Upper lobe of right lung (tissue), 1 donor: ENCODE measurements around the gene STMN3. TPM values are rescaled to one million over a fixed set of nuclear protein-coding genes. Genes with fewer than 3 reads are reported as not detected.

Source experiments
- ATAC-seq: fragments of 200-7000 bp; cut with Tn5 transposase; one replicate; pipeline ENCODE4 v1.9.1; 2020; ENCODE audit warnings: mild to moderate bottlenecking, moderate library complexity
- DNase-seq: peaks from one replicate; pipeline ENCODE4 v3.0.0-alpha.2; 2020
- H3K27ac ChIP-seq: fragments of 200-600 bp; one replicate; pipeline ENCODE4 v1.8.0; 2022
- H3K27me3 ChIP-seq: fragments of 200-600 bp; one replicate; pipeline ENCODE4 v1.8.0; 2022; ENCODE audit warnings: mild to moderate bottlenecking
- H3K36me3 ChIP-seq: fragments of 200-600 bp; one replicate; pipeline ENCODE4 v1.8.0; 2022
- H3K4me1 ChIP-seq: fragments of 200-600 bp; one replicate; pipeline ENCODE4 v1.8.0; 2022
- H3K4me3 ChIP-seq: fragments of 200-600 bp; one replicate; pipeline ENCODE4 v1.8.0; 2022; ENCODE audit warnings: mild to moderate bottlenecking
- H3K9me3 ChIP-seq: fragments of 200-600 bp; one replicate; pipeline ENCODE4 v1.8.0; 2022
- CTCF ChIP-seq: fragments of 200-600 bp; IDR thresholded peaks from one replicate; pipeline ENCODE4 v1.8.0; 2022; ENCODE audit warnings: antibody characterized with exemption
- intact Hi-C: fragments of 100-400 bp; cut with DNase I; formaldehyde crosslinking; loops from one replicate; pipeline ENCODE4 v1.11.0; 2022
- total RNA-seq: library from RNA; stranded (reverse); fragmentation: NEBNext Ultra II Directional; extraction: Animal tissue kit (Norgen Biotek cat#: 25700); gene quantifications from one replicate; pipeline ENCODE4 v1.2.1, GENCODE V29; 2021
- donor health status: DM: no; HTN: yes; CAD: no; lungs with severe emphysema.

STMN3 gene
- total RNA-seq, 1 donor from 2014 or later = 12.4 TPM

GRCh38 chr20:63696628-63697356, 43.6 kb upstream of the STMN3 start, which contains the start of gene TNFRSF6B:
TSS of gene TNFRSF6B (plus strand) at chr20:63696652. CDS start at chr20:63696768, 116 bp downstream.
- intact Hi-C loops = no loop called here
- peak within 1 kb of the TSS; percentile 29 for H3K4me3 ChIP-seq
- H3K36me3 ChIP-seq = peaks cover 15% of the 10 kb centered on the region
- peak within 1 kb of the TSS; percentile 42 for H3K27ac ChIP-seq
- TF ChIP-seq CTCF = no peak
- ATAC-seq (no peak), DNase-seq (peak; percentile 65)
- H3K4me1 ChIP-seq = peaks cover 16% of the 10 kb centered on the region
- no peaks in the 10 kb centered on the region for H3K9me3 ChIP-seq
- no peaks in the 10 kb centered on the region for H3K27me3 ChIP-seq

- DNase-seq = peak; percentile 62
- intact Hi-C loops = no loop called here
Observed at GRCh38 chr20:63696306-63696627, 43.0 kb upstream of the STMN3 start.

GRCh38 chr20:63695424-63696305, 42.4 kb upstream of the STMN3 start:
- intact Hi-C loops = no loop called here
- no peaks in the 10 kb centered on the region for H3K9me3 ChIP-seq
- no peaks in the 10 kb centered on the region for H3K27me3 ChIP-seq
- peaks cover 15% of the 10 kb centered on the region for H3K36me3 ChIP-seq
- H3K4me3 ChIP-seq = no peak overlapping the region
- no peak for TF ChIP-seq CTCF
- peaks cover 16% of the 10 kb centered on the region for H3K4me1 ChIP-seq
- no peak for ATAC-seq
- peak; percentile 65 for DNase-seq
- no peak overlapping the region for H3K27ac ChIP-seq

More at GRCh38 chr20:63696306-63696627, 43.0 kb upstream of the STMN3 start:
- Histone ChIP-seq H3K27ac (no peak overlapping the region), H3K27me3 (no peaks in the 10 kb centered on the region), H3K4me1 (peaks cover 16% of the 10 kb centered on the region), H3K36me3 (peaks cover 15% of the 10 kb centered on the region), H3K9me3 (no peaks in the 10 kb centered on the region), H3K4me3 (peak overlapping the region; percentile 29)
- no peak for TF ChIP-seq CTCF
- ATAC-seq = peak; percentile 7

- intact Hi-C loops = no loop called here
- H3K4me3 ChIP-seq = no peak overlapping the region
- H3K36me3 ChIP-seq = peaks cover 15% of the 10 kb centered on the region
- peaks cover 16% of the 10 kb centered on the region for H3K4me1 ChIP-seq
- ATAC-seq (no peak), DNase-seq (no peak)
- TF ChIP-seq CTCF = no peak
- no peaks in the 10 kb centered on the region for H3K9me3 ChIP-seq
- no peak overlapping the region for H3K27ac ChIP-seq
- H3K27me3 ChIP-seq = no peaks in the 10 kb centered on the region
Observed at GRCh38 chr20:63694584-63695423, 41.6 kb upstream of the STMN3 start.
